ENCODE data around the gene CCDC87.
A peak's percentile ranks its signal among the peaks of the same experiment; 100 is the strongest.
"Not testable (repeated sequence)": the region's sequence is repeated elsewhere in the genome, so short reads cannot be mapped to it uniquely, and the experiment has no call there.

The CCDC87 gene

DNA sequence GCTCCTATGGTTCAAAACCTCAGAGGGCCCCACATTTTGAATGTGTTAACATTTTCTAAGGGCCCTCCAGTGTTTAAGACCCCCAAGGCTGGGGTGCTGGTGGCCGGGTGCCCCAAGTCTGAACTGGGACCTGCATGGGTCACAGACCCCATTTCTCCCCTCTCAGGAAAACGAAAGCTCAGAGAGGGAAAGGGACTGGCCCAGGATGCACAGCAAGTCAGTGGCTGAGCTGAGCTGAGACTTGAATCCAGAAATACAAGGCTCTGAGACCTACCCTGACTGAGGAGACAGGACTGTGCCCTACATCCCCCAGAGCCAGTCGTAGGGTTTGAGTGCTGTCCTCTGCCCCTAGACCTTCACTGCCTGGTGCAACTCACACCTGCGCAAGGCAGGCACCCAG lies 42.0 kb downstream of the CCDC87 start:
- no peak for DNase-seq (ENCODE audit: low read depth)

DNA sequence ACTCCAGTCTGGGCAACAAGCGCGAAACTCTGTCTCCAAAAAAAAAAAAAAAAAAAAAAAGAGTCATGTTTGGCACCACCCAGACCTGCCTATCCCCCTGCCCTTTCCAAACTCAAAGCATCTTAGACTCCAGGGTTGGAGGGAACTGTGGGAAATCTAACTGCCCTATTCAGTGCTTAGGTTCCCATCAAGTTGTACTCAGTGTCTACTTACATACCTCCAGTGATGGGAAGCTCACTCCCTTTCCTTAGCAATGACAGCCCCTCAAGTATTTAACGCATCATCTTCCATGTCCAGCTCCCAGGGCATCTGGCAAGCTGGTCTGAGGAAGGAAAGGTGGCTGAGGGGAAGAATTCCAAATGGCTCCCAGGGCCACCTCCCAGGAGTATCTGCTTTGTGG lies 43.2 kb downstream of the CCDC87 start:
- DNase-seq (ENCODE audit: low read depth) = no peak

DNA sequence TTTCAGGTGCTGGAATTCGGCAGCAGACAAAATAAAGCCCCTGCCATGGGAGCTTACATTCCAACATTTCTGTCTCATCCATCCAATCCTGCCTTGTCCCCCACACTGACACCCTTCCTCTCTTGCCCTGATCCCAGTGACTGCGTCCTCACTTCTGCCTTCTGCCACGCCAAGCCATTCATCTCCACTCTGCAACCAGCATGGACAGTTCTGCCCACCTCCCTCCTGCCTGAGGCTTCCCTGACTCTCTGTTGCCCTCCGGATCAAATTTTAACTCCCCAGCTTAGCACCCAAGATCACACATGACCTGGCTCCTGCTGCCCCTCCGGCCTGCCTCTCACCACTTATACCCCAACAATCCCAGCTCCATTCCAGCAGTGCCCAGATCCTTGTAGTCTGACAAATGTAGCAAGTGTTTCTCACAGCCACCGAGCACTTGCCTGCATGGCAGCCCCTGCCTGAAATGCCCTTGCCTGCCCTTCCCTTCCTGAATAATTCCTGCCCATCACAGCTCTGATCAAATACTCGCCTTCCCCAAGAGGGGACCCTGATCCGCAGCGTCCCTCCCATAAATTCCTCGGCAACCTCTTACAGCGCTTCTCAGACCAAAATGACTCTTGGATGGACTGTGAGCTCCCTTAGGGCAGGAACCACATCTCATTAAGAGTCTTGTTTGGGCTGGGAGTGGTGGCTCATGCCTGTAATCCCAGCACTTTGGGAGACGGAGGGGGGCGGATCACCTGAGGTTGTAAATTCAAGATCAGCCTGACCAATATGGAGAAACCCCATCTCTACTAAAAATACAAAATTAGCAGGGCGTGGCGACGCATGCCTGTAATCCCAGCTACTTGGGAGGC lies 43.9 kb downstream of the CCDC87 start:
- DNase-seq (ENCODE audit: low read depth) = no peak

DNA sequence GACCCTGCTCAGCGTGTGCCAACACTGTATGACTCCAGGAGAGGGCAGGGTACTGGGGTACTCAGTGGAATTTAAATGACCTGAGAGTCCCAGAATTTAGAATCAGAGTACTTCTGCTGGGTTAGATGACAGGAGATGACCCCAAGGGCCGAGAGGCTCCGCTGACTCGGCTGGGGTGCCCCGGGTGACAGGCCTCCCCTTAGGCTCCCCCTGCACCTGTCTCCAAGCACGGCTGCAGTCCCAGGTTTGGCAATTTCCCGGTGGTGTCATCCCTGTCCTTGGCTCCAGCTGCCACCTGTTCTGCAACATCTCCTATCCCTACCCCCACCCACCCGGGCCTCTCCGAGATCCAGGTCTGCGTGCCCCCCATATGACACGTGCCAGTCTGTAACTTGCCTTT lies 44.8 kb downstream of the CCDC87 start:
- no peak for DNase-seq (ENCODE audit: low read depth)

DNA sequence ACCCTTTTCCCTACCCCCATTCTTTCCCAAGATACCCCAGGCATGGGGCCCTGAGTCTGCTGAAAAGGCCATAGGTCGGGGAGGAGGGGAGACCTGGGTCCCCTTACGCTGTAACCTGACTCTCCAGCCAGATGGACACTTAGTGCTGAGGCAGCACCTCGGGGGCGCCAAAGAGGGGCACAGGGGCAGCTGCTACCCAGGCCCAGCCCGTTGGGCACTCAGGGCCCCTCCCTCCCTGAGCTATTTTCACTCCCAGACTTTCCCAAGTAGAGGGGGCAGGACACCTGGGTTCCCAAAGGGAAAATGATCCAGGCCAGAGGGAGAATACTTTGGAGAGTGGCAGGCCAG lies 45.2 kb downstream of the CCDC87 start:
- DNase-seq (ENCODE audit: low read depth) = no peak

DNA sequence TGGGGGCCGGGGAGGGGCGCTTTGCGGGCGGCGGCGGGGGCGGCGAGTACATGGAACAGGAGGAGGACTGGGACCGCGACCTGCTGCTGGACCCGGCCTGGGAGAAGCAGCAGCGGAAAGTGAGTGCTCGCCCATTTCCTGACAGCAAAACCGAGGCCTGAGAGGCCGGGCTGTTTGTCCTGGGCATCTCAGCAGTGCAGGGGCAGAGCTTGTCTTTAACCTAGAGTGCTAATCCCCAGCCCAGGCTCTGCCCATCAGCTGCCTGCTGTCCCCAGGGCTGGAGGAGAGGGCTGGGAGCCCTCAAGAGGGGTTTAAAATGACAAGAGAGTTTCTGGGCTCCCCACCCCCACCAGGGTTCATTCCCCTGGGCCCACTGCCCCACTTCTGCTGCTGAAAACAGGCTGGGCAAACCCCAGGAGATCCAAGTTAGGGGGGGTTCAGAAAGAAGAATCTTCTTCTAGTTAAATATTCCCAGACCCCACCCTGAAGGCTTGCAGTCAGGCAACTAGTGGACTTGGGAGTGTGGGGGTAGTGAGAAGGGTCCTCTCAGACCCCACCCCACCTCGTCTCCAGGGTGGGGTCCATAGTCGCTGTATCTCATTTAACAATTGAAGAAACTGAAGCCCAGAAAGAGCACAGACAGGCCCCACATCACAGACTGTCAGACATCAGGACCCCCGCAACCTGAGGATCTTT lies 45.7 kb downstream of the CCDC87 start:
- no peak for DNase-seq (ENCODE audit: low read depth)

DNA sequence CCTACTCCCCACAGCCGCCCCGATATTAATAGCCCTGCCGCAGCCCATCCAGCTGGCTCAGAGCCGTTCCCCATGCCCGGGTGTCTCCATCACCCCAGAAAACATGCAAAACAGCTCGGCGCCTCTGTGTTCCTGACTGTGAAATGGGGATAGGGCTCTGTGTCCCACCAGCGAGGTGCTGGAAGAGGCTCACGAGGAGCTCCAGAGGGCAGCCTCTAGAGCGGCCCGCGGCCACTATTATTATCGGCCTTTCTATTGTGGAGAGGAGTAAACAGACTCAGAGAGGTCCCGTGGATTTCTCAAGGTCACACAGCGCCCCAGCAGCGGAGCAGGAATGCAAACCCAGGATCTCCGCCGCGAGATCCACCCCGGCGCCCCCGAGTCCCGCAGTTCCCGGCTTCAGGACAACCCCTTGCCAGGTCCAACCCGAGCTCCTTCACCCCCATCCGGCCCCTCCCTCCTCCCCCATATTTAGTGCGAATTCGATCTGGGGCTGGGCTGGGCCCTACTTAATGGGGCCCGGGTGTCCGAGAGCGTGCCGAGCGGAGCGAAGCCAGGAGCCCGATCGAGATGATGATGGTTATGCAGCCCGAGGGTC lies 46.4 kb downstream of the CCDC87 start, which contains the start of gene ACTN3:
ACTN3 (plus strand) TSS at position 536 of the 598 bp plus-strand sequence; CDS start at position 571, 35 bp downstream.
- DNase-seq (ENCODE audit: low read depth) = no peak

DNA sequence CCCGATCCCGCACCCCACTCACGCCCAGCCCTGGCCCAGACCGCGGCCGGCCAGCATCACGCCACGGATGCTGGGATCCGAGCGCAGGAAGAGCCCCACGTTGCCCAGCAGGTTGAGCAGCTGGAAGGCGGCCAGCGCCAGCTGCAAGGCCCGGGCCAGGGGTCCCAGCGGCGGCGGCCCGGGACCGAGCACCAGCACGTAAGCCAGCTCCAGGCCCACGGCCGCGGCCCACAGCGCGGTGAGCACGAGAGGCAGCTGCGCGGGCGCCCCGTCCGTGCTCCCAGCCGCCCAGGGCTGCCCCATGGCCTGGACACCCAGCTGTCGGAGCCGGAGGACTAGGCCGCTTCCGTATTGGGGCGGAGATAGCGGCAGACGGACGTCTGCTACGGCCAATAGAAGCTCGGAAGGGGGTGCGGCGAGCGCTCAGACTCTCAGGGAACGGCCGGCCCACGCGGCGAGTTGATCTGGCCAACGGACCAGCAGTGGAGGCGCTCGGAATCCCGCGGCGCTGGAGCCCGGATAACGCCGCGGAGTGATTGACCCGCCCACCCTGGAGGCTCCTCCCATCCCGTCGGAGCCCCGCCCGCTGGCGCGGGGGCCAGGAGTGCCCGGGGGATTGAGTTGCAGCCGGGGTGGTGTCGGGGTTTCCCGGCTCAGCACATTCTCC lies 47.0 kb downstream of the CCDC87 start, which contains the start of gene ZDHHC24:
ZDHHC24 (minus strand) TSS at position 348 of the 667 bp plus-strand sequence; CDS start at position 303, 45 bp downstream.
- peak; percentile 94 for DNase-seq (ENCODE audit: low read depth)

DNA sequence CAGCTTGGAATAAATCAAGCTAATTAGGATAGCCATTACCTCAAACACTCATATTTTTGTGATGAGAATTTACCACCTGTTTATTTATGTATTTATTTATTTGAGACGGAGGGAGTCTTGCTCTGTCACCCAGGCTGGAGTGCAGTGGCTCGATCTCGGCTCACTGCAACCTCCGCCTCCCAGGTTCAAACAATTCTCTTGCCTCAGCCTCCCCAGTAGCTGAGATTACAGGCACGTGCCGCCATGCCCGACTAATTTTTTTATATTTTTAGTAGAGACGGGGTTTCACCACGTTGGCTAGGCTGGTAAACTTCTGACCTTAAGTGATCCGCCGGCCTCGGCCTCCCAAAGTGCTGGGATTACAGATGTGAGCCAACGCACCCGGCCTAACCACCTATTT lies 47.9 kb downstream of the CCDC87 start:
- DNase-seq (ENCODE audit: low read depth) = not testable (repeated sequence)

DNA sequence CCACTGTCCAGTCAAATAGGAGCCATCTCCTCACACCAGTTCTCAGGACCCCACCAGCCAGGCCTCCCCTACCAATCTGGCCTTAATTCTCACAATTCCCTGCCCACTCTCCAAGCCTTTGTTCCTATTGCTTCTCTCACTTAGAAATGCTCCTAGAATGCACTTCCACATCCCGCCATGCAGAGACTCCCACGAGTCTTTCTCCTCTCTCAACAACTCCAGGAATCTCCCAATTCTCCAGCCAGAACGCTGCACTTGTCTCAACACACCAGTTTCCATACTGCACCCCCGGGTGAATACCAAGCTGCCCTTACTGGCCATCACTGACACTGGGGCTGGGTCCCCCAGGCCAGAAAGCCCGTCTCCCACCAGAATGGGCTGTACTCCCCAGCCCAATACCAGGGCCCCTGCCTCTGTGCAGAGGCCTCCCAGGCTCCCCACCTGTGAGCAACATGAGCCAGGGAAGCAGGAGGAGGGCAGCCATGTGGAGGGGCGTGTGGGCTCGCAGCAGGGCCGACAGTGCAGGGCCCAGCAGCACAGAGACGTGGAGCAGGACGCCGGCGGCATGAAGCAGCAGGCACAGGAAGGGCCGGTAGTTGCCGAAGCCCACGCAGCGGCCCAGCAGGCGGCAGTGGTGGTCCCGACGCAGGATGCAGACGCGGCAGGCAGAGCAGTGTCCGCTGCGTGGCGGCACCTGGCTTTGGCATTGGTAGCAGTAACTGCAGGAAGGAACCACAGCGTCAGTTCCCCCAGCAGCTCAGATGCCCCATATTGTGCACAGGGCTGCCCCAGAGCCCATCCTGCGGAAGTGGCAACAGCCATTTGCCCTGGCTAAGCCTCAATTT lies 49.4 kb downstream of the CCDC87 start:
- no peak for DNase-seq (ENCODE audit: low read depth)

DNA sequence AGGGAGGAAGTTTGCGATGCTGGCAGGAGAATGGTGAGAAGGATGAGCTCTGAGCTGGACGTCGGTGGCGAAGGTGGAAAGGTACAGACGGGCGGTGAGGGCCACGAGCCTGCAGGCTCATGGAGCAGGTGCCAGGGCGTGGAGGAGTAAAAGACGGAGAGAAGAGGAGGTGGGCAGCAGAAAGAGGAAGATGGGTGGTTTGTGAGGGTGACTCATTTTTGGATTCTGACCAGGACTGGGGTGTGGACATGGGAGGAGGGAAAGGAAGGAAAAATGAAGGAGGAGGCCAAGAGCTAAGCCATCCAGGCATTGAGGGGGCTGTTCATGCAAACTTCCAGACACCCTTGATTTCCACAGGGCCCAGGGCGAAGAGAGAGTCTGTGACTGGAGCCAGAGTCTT lies 50.5 kb downstream of the CCDC87 start:
- no peak for DNase-seq (ENCODE audit: low read depth)

DNA sequence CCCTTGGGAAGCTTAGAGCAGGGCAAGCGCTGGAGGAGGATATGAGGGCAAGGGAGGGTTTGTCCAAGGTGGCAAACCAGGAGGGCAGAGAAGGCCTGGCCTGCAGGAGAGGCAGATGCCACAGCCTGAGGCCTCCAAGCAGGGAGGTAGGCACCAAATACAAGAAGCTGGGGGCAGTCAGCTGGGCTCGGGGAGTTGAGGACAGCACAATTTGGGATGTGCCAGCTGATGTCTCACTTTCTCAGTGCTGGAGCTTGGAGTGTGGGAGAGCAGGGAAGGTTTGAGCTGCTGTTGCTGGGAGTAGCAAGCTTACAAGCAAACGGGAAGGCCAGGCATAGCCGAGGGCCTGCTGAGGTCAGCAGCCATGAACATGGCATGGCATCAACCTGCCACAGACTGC lies 51.0 kb downstream of the CCDC87 start:
- no peak for DNase-seq (ENCODE audit: low read depth)

DNA sequence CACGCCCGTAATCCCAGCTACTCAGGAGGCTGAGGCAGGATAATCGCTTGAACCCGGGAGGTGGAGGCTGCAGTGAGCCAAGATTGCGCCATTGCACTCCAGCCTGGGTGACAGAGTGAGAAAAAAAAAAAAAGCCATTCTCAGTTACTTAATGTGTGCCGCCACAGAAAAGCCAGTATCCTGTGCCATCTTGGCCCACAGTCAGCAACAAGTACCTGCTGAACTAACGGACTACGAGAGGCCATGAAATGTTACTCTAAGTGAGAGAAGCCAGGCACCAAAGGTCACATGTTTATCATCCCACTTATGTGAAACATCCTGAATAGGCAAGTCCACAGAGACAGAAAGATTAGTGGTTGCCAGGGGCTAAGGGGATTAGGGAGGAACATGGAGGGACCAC lies 52.3 kb downstream of the CCDC87 start:
- DNase-seq (ENCODE audit: low read depth) = not testable (repeated sequence)

Data from CMK (cell line).